ENCODE measurements around the gene ZNF787.

DNA sequence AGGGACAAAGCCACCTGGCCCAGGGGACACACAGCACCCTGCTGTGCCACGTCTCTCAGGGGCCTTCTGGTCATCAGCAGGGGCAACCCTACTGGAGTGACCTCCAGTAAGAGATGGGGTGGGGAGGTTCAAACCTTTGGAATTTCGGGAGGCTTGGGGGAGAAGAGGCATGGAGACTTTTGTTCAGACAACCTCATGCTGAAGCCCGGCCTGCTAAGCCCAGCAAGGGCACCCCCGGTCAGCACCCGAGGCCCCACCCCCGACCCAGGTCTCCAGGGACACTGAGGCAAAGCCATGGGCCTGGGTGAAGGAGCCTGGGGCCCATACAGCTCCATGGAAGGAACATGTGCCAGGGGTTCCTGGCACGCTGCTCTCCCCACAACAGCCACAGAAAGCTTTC is 23.3 kb downstream of the ZNF787 start:
- TF ChIP-seq, protein P1, sequence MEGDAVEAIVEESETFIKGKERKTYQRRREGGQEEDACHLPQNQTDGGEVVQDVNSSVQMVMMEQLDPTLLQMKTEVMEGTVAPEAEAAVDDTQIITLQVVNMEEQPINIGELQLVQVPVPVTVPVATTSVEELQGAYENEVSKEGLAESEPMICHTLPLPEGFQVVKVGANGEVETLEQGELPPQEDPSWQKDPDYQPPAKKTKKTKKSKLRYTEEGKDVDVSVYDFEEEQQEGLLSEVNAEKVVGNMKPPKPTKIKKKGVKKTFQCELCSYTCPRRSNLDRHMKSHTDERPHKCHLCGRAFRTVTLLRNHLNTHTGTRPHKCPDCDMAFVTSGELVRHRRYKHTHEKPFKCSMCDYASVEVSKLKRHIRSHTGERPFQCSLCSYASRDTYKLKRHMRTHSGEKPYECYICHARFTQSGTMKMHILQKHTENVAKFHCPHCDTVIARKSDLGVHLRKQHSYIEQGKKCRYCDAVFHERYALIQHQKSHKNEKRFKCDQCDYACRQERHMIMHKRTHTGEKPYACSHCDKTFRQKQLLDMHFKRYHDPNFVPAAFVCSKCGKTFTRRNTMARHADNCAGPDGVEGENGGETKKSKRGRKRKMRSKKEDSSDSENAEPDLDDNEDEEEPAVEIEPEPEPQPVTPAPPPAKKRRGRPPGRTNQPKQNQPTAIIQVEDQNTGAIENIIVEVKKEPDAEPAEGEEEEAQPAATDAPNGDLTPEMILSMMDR (IDR thresholded peaks at IDR 0.05 in 2 of 3, conservative IDR thresholded peaks at IDR 0.05 in 1 of 3; ENCODE audit: control insufficient read depth in 2 of 3, extremely low read depth in 1 of 3, insufficient read depth in 1 of 3, low read depth in 3 of 3, low read length in 3 of 3), result no peak
- TF ChIP-seq EP300 (IDR thresholded peaks at IDR 0.05; ENCODE audit: borderline replicate concordance in 1 of 2, control insufficient read depth in 1 of 2, low read depth in 2 of 2, low read length in 2 of 2) (no peak), NFYB (IDR thresholded peaks at IDR 0.05; ENCODE audit: insufficient read depth, low read depth, low read length) (no peak), SMC3 (IDR thresholded peaks at IDR 0.05; ENCODE audit: borderline replicate concordance, low read length) (no peak), POLR2A (IDR thresholded peaks at IDR 0.05; ENCODE audit: low read depth, low read length) (no peak; the same call in 1 of the 2 replicates), CREB1 (IDR thresholded peaks at IDR 0.05; ENCODE audit: low read depth) (no peak), BACH1 (IDR thresholded peaks at IDR 0.05; ENCODE audit: borderline replicate concordance) (no peak), NR2C2 (IDR thresholded peaks at IDR 0.05; ENCODE audit: borderline replicate concordance, control insufficient read depth, insufficient read length, low read depth) (no peak), YY1 (IDR thresholded peaks at IDR 0.05; ENCODE audit: low read depth, low read length) (no peak)
- TF ChIP-seq, protein P2, sequence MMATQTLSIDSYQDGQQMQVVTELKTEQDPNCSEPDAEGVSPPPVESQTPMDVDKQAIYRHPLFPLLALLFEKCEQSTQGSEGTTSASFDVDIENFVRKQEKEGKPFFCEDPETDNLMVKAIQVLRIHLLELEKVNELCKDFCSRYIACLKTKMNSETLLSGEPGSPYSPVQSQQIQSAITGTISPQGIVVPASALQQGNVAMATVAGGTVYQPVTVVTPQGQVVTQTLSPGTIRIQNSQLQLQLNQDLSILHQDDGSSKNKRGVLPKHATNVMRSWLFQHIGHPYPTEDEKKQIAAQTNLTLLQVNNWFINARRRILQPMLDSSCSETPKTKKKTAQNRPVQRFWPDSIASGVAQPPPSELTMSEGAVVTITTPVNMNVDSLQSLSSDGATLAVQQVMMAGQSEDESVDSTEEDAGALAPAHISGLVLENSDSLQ (IDR thresholded peaks at IDR 0.05), result no peak
- TF ChIP-seq, protein P3, sequence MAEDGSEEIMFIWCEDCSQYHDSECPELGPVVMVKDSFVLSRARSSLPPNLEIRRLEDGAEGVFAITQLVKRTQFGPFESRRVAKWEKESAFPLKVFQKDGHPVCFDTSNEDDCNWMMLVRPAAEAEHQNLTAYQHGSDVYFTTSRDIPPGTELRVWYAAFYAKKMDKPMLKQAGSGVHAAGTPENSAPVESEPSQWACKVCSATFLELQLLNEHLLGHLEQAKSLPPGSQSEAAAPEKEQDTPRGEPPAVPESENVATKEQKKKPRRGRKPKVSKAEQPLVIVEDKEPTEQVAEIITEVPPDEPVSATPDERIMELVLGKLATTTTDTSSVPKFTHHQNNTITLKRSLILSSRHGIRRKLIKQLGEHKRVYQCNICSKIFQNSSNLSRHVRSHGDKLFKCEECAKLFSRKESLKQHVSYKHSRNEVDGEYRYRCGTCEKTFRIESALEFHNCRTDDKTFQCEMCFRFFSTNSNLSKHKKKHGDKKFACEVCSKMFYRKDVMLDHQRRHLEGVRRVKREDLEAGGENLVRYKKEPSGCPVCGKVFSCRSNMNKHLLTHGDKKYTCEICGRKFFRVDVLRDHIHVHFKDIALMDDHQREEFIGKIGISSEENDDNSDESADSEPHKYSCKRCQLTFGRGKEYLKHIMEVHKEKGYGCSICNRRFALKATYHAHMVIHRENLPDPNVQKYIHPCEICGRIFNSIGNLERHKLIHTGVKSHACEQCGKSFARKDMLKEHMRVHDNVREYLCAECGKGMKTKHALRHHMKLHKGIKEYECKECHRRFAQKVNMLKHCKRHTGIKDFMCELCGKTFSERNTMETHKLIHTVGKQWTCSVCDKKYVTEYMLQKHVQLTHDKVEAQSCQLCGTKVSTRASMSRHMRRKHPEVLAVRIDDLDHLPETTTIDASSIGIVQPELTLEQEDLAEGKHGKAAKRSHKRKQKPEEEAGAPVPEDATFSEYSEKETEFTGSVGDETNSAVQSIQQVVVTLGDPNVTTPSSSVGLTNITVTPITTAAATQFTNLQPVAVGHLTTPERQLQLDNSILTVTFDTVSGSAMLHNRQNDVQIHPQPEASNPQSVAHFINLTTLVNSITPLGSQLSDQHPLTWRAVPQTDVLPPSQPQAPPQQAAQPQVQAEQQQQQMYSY (CRISPR knock-in tag; IDR thresholded peaks at IDR 0.05), result no peak
- TF ChIP-seq, protein P4, sequence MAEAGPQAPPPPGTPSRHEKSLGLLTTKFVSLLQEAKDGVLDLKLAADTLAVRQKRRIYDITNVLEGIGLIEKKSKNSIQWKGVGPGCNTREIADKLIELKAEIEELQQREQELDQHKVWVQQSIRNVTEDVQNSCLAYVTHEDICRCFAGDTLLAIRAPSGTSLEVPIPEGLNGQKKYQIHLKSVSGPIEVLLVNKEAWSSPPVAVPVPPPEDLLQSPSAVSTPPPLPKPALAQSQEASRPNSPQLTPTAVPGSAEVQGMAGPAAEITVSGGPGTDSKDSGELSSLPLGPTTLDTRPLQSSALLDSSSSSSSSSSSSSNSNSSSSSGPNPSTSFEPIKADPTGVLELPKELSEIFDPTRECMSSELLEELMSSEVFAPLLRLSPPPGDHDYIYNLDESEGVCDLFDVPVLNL (IDR thresholded peaks at IDR 0.05; ENCODE audit: low read depth, low read length), result no peak

Data from GM12878 (cell line).